SH-SY5Y (cell line): ENCODE measurements around the gene SGK2.

ENCODE experiments used
- GATA2 ChIP-seq: IDR thresholded peaks from 2 replicates; pipeline ENCODE4 v1.6.1; 2011; ENCODE audit warnings: mild to moderate bottlenecking, low read depth, low read length
- GATA3 ChIP-seq: IDR thresholded peaks from 2 replicates; pipeline ENCODE4 v1.6.1; 2011; ENCODE audit warnings: low read depth, mild to moderate bottlenecking, low read length, moderate library complexity

DNA sequence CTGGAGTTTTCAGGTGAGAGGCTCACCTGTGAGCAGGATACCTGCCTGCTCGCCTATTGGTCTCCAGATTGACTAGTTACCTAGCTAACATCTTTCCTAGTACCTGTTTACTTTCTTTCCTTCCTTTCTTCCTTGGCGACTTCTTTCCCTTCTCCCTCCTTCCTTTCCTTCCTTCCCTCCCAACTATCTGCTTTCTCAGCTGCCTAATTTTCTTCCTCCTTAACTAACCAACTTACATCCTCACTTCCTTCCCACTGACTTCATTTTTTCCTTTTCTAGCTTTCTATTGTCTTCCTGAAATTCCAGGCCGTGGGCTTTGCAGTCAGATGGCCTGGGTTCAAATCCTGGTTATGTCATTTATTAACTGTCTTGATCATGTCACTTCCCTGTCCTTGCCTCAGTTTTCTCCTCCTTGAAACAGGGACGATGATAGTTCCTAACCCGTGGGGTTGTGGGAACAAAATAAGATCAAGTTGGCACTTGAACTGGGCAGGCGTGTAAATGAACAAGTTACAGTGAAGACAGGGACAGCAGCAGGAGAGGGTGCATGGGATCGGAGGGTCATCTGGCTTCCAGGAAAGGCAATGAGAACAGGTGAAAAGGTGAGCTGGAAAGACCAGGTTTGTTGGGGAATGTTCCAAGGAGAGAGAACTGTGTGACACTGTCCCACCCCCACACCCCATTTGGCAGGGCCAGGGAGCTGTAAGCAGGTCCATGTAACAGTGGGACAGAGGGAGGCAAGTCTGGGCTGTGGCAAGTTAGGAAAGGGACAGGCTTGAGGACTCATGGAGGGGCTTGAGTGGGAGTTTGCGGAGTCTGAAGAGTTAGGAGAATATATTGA lies 540 bp downstream of the SGK2 start:
- TF ChIP-seq GATA2 (no peak), GATA3 (no peak)
